ENCODE data around the gene NDUFAF5. TPM values are rescaled to one million over a fixed set of nuclear protein-coding genes. Genes with fewer than 3 reads are reported as not detected.

The NDUFAF5 gene
- total RNA-seq, 1 donor from 2014 or later = 14.1 TPM

DNA sequence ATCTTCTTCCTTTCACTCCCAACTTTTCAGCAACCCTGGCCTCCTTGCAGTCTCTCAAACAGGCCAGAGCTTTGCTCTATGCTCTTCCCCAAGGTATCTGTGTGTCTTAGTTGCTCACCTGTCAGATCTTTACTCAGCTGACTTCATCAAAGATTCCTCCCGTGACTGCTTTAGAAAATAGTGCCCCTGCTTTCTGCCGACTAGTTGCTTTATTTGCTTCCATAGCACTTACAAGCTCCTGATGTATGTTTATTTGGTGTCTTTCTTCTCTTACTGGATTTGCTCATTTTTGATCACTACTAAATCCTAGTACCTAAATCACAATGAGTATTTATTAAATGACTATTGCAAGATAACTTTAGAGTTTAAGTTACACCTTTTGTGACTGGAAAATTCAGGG, 5.9 kb downstream of the NDUFAF5 start:
- peaks cover 59% of the 10 kb centered on the region for H3K36me3 ChIP-seq
- no peak for ATAC-seq
- H3K27ac ChIP-seq = no peak overlapping the region
- no peaks in the 10 kb centered on the region for H3K9me3 ChIP-seq
- TF ChIP-seq, protein P1, sequence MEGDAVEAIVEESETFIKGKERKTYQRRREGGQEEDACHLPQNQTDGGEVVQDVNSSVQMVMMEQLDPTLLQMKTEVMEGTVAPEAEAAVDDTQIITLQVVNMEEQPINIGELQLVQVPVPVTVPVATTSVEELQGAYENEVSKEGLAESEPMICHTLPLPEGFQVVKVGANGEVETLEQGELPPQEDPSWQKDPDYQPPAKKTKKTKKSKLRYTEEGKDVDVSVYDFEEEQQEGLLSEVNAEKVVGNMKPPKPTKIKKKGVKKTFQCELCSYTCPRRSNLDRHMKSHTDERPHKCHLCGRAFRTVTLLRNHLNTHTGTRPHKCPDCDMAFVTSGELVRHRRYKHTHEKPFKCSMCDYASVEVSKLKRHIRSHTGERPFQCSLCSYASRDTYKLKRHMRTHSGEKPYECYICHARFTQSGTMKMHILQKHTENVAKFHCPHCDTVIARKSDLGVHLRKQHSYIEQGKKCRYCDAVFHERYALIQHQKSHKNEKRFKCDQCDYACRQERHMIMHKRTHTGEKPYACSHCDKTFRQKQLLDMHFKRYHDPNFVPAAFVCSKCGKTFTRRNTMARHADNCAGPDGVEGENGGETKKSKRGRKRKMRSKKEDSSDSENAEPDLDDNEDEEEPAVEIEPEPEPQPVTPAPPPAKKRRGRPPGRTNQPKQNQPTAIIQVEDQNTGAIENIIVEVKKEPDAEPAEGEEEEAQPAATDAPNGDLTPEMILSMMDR (IDR thresholded peaks at IDR 0.05) = no peak
- DNase-seq = no peak
- H3K4me3 ChIP-seq = no peak overlapping the region
- H3K4me1 ChIP-seq = peaks cover 21% of the 10 kb centered on the region
- intact Hi-C loops (cut with DNase I) = no loop called here
- no peaks in the 10 kb centered on the region for H3K27me3 ChIP-seq (ENCODE audit: low read depth)

DNA sequence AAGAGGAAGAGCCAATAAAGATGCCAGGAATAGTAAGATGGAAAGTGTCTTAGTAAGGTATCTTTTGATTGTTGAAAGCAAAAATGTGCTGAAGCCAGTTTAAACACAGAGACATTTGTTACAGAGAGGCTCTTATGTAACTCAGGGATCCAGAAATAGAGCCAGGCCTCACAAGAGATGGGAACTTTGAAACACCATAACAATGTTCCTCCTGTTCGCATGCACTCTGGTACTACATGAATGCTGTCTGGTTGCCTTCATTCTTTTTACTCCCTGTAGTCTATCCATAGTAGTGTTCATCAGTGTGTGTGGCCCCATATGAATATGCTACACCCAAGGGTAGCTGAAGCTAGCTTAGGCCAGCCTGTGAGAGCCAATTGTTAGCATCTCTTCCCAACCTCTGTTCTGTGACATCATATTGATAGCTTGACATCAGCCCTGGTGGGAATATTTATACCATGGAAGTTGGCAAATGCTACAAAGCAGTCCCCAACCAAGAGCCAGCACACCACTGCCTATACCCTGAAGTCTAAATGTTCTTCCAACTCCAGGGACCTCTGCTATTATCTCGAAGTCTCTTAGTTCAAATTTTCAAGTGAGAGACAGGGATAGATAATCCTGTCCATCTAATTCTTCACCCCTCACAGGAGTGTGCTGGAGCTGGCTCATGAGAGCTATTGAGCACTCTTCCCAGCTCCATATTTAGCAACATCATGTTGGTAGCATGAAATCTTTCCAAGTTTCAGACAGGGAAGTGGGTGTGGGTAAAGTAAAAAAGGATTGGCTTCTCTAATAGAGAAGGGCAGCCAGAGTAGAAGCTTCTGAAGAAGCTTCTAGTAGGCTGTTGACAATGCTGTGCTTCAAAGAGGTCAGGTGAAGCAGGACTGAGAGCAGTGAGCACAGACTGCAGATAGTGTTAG, 7.0 kb downstream of the NDUFAF5 start:
- DNase-seq (no peak), ATAC-seq (no peak)
- H3K4me1 ChIP-seq = peaks cover 10% of the 10 kb centered on the region
- TF ChIP-seq, protein P1 (IDR thresholded peaks at IDR 0.05) = no peak
- no peak overlapping the region for H3K4me3 ChIP-seq
- intact Hi-C loops (cut with DNase I) = no loop called here
- H3K9me3 ChIP-seq = no peaks in the 10 kb centered on the region
- no peak overlapping the region for H3K27ac ChIP-seq
- peaks cover 70% of the 10 kb centered on the region for H3K36me3 ChIP-seq
- no peaks in the 10 kb centered on the region for H3K27me3 ChIP-seq (ENCODE audit: low read depth)

DNA sequence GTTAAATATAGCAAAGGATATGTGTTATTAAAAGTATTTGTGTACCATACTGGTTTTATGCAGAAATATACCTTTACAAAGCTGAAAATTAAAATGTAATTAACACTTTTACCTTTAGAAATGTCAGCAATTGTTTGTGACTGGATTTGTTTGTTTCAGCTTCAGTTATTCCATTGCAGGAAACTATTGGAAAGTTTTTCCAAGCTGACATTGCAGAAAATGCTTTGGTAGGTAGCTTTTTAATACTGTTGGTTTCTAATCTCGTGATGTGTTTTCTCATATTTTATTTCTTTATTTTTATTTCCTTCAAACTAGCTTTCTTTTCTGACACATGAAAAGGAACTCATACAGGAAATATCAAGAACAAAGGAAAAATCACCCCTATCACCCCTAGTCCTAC, 8.2 kb downstream of the NDUFAF5 start:
- Histone ChIP-seq H3K27ac (no peak overlapping the region), H3K36me3 (peaks cover 75% of the 10 kb centered on the region), H3K4me3 (no peak overlapping the region), H3K27me3 (ENCODE audit: low read depth) (no peaks in the 10 kb centered on the region), H3K9me3 (no peaks in the 10 kb centered on the region), H3K4me1 (no peaks in the 10 kb centered on the region)
- intact Hi-C loops (cut with DNase I) = no loop called here
- TF ChIP-seq, protein P1 (IDR thresholded peaks at IDR 0.05) = no peak
- DNase-seq (no peak), ATAC-seq (no peak)

GRCh38 chr20:13794667-13795066, 9.8 kb downstream of the NDUFAF5 start:
- Histone ChIP-seq H3K27ac (no peak overlapping the region), H3K4me1 (no peaks in the 10 kb centered on the region), H3K27me3 (ENCODE audit: low read depth) (no peaks in the 10 kb centered on the region), H3K4me3 (no peak overlapping the region), H3K9me3 (no peaks in the 10 kb centered on the region), H3K36me3 (peaks cover 89% of the 10 kb centered on the region)
- DNase-seq = no peak
- ATAC-seq = no peak
- TF ChIP-seq, protein P1 (IDR thresholded peaks at IDR 0.05) = no peak
- intact Hi-C loops (cut with DNase I) = no loop called here

DNA sequence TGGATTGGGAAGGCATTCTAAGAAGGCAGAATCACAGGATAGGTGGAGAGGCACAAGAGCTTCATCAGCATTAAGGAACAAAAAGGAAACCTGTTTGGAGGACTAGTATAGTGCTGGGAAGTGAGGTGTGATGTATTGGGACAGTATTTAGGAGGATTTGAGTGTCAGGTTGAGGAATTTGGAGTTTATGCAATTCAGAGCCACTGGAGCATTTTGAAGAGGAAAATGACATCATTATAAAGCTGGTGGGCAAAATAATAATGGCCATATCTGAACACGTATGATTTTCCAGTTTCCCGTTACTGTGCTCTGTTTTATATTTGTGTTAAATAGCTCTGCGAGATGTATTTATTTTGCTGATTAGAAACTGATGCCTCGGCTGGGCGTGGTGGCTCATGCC, 14.2 kb downstream of the NDUFAF5 start:
- Histone ChIP-seq H3K27me3 (ENCODE audit: low read depth) (no peaks in the 10 kb centered on the region), H3K27ac (no peak overlapping the region), H3K4me3 (no peak overlapping the region), H3K36me3 (peaks cover 81% of the 10 kb centered on the region), H3K9me3 (no peaks in the 10 kb centered on the region), H3K4me1 (no peaks in the 10 kb centered on the region)
- intact Hi-C loops (cut with DNase I) = no loop called here
- TF ChIP-seq, protein P1 (IDR thresholded peaks at IDR 0.05) = no peak
- DNase-seq (no peak), ATAC-seq (no peak)
